ENCODE data around the gene KCNC1. TPM values are rescaled to one million over a fixed set of nuclear protein-coding genes. Genes with fewer than 3 reads are reported as not detected.

The KCNC1 gene
- total and polyA plus RNA-seq, 2 experiments from 2014 or later = 0.11 TPM; not detected in 1

DNA sequence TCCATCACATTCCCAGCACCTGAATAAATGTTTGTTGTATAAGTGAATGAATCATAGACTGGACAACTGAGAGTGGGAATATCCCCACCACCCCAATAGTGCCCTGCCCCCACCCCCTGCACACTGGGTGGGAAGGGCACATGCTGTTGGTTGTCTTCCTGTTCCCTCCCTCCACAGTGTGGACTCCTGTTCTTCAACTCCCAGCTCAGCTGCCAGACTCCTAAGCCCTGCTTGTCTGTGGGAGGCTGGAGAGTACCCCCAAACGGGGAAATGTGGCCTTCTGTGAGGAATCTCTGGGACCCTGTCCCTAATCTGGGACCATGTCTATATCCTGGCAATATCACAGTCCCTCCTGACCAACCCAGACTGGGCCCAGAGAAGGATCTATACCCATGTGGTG, 20.7 kb upstream of the KCNC1 start:
- Mint-ChIP-seq H3K4me3 (no peak overlapping the region), H3K4me1 (peaks cover 4% of the 10 kb centered on the region; the same call in 2 of the 3 replicates), H3K27ac (no peak overlapping the region), H3K27me3 (ENCODE audit: insufficient read depth, low read depth, poor library complexity) (peaks cover 3% of the 10 kb centered on the region), H3K36me3 (ENCODE audit: low read depth) (no peaks in the 10 kb centered on the region), H3K9me3 (no peaks in the 10 kb centered on the region)
- Histone ChIP-seq H3K4me1 (ENCODE audit: insufficient read depth) (no peaks in the 10 kb centered on the region), H3F3A (replicated peaks; ENCODE audit: low read depth) (no peaks in the 10 kb centered on the region), H3K36me3 (ENCODE audit: insufficient read depth) (no peaks in the 10 kb centered on the region), H2AFZ (no peak overlapping the region), H3K4me2 (no peak overlapping the region), H3K27me3 (ENCODE audit: insufficient read depth) (peaks cover 71% of the 10 kb centered on the region), H4K20me1 (replicated peaks; ENCODE audit: insufficient read depth) (no peaks in the 10 kb centered on the region; the same call in 1 of the 2 replicates), H3K27ac (ENCODE audit: low read depth) (no peak overlapping the region), H3K4me3 (no peak overlapping the region), H3K79me2 (replicated peaks; ENCODE audit: insufficient read depth) (no peaks in the 10 kb centered on the region), H3K9me2 (ENCODE audit: insufficient read depth) (no peaks in the 10 kb centered on the region)
- DNase-seq (ENCODE audit: low spot score) (no peak), ATAC-seq (no peak)
- TF ChIP-seq ZNF331 (CRISPR knock-in tag; IDR thresholded peaks at IDR 0.05; ENCODE audit: low read depth) (no peak), ZNF114 (CRISPR knock-in tag; IDR thresholded peaks at IDR 0.05) (no peak), ETS1 (IDR thresholded peaks at IDR 0.05) (no peak), CREB1 (CRISPR knock-in tag; IDR thresholded peaks at IDR 0.05; ENCODE audit: low read depth) (no peak), NANOG (IDR thresholded peaks at IDR 0.05; ENCODE audit: borderline replicate concordance) (no peak), STAT1 (IDR thresholded peaks at IDR 0.05; ENCODE audit: unreplicated experiment) (no peak), POLR2AphosphoS5 (IDR thresholded peaks at IDR 0.05; ENCODE audit: low read depth) (no peak), ZNF462 (CRISPR knock-in tag; IDR thresholded peaks at IDR 0.05) (no peak), EZH2 (IDR thresholded peaks at IDR 0.05; ENCODE audit: low read depth, unreplicated experiment) (no peak), CTCF (conservative IDR thresholded peaks at IDR 0.05; ENCODE audit: low read depth in 2 of 2) (no peak), EZH2phosphoT487 (IDR thresholded peaks at IDR 0.05; ENCODE audit: unreplicated experiment) (no peak), JUNB (IDR thresholded peaks at IDR 0.05; ENCODE audit: unreplicated experiment) (no peak)
- TF ChIP-seq, protein P1, sequence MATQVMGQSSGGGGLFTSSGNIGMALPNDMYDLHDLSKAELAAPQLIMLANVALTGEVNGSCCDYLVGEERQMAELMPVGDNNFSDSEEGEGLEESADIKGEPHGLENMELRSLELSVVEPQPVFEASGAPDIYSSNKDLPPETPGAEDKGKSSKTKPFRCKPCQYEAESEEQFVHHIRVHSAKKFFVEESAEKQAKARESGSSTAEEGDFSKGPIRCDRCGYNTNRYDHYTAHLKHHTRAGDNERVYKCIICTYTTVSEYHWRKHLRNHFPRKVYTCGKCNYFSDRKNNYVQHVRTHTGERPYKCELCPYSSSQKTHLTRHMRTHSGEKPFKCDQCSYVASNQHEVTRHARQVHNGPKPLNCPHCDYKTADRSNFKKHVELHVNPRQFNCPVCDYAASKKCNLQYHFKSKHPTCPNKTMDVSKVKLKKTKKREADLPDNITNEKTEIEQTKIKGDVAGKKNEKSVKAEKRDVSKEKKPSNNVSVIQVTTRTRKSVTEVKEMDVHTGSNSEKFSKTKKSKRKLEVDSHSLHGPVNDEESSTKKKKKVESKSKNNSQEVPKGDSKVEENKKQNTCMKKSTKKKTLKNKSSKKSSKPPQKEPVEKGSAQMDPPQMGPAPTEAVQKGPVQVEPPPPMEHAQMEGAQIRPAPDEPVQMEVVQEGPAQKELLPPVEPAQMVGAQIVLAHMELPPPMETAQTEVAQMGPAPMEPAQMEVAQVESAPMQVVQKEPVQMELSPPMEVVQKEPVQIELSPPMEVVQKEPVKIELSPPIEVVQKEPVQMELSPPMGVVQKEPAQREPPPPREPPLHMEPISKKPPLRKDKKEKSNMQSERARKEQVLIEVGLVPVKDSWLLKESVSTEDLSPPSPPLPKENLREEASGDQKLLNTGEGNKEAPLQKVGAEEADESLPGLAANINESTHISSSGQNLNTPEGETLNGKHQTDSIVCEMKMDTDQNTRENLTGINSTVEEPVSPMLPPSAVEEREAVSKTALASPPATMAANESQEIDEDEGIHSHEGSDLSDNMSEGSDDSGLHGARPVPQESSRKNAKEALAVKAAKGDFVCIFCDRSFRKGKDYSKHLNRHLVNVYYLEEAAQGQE (IDR thresholded peaks at IDR 0.05; ENCODE audit: unreplicated experiment) = no peak

All from GM23338 (cell line).